PC-9 (cell line): ENCODE data around the gene CDK5R1. TPM values are rescaled to one million over a fixed set of nuclear protein-coding genes. Genes with fewer than 3 reads are reported as not detected.
A peak's percentile ranks its signal among the peaks of the same experiment; 100 is the strongest.

Source experiments
- BruUV-seq: library from RNA; stranded (reverse); fragments of 400-500 nt; replicated peaks from 2 replicates; lab custom pipeline; 2021; lab: Mats Ljungman, UMichigan
- CTCF ChIA-PET: fragments of 300-600 bp; sonication (Branson Sonifier 250); formaldehyde crosslinking; loops from one replicate; lab custom pipeline; 2022; ENCODE audit warnings: antibody characterized with exemption; lab: Charles Lee
- POLR2A ChIA-PET: fragments of 300-600 bp; sonication (Branson Sonifier 250); formaldehyde crosslinking; loops from one replicate; lab custom pipeline; 2022; ENCODE audit warnings: antibody characterized with exemption; ENCODE audit not compliant: unreplicated experiment; lab: Charles Lee
- DNase-seq, 2 experiments: peaks; one replicate each; pipeline versions ENCODE4 v3.0.0 to v3.0.0-alpha.2; 2015 to 2022; ENCODE audit warnings: mixed read lengths in 1 of 2
- H2AFZ ChIP-seq: fragments of 200-600 bp; sonication (generic); 2 replicates; pipeline ENCODE4 v1.8.1; 2017; ENCODE audit warnings: antibody characterized with exemption
- H3F3A ChIP-seq: fragments of 200-600 bp; sonication (generic); 2 replicates; pipeline ENCODE4 v1.8.1; 2017; ENCODE audit warnings: antibody characterized with exemption, mild to moderate bottlenecking, low read depth; ENCODE audit not compliant: insufficient read depth
- H3K27ac ChIP-seq: fragments of 200-600 bp; sonication (generic); 2 replicates; pipeline ENCODE4 v1.6.1; 2016; ENCODE audit warnings: mixed run types
- H3K27me3 ChIP-seq: fragments of 200-600 bp; sonication (generic); 2 replicates; pipeline ENCODE4 v1.6.1; 2016; ENCODE audit warnings: low read depth, mixed run types; ENCODE audit not compliant: insufficient read depth
- H3K36me3 ChIP-seq: fragments of 200-600 bp; sonication (generic); 2 replicates; pipeline ENCODE4 v1.6.1; 2016; ENCODE audit warnings: low read depth, mixed run types
- H3K4me1 ChIP-seq: fragments of 200-600 bp; sonication (generic); replicated peaks from 2 replicates; pipeline ENCODE4 v1.6.1; 2016; ENCODE audit warnings: mixed run types; ENCODE audit not compliant: insufficient read depth
- H3K4me2 ChIP-seq: fragments of 200-600 bp; sonication (generic); 2 replicates; pipeline ENCODE4 v1.6.1; 2017; ENCODE audit warnings: mixed run types
- H3K4me3 ChIP-seq: fragments of 200-600 bp; sonication (generic); 2 replicates; pipeline ENCODE4 v1.6.1; 2016; ENCODE audit warnings: mixed run types
- H3K79me2 ChIP-seq: fragments of 200-600 bp; sonication (generic); 2 replicates; pipeline ENCODE4 v1.6.1; 2017; ENCODE audit warnings: low read depth, mixed run types
- H3K9me2 ChIP-seq: fragments of 200-600 bp; sonication (generic); 2 replicates; pipeline ENCODE4 v1.8.1; 2017; ENCODE audit warnings: mild to moderate bottlenecking; ENCODE audit not compliant: insufficient read depth
- H3K9me3 ChIP-seq: fragments of 200-600 bp; sonication (generic); 2 replicates; pipeline ENCODE4 v1.8.1; 2016; ENCODE audit warnings: low read depth; ENCODE audit not compliant: insufficient read depth
- H4K20me1 ChIP-seq: fragments of 200-600 bp; sonication (generic); 2 replicates; pipeline ENCODE4 v1.8.1; 2017; ENCODE audit not compliant: insufficient read depth
- EZH2 ChIP-seq: fragments of 200-600 bp; sonication (generic); IDR thresholded peaks from 2 replicates; pipeline ENCODE4 v1.8.0; 2017; ENCODE audit warnings: antibody characterized with exemption, low read depth
- intact Hi-C: fragments of 100-400 bp; cut with micrococcal nuclease; formaldehyde crosslinking; loops from one replicate; pipeline ENCODE4 v1.10.0; 2022; ENCODE audit not compliant: unreplicated experiment
- total RNA-seq: library from RNA; stranded (reverse); gene quantifications from 2 replicates; pipeline ENCODE4 v1.2.3, GENCODE V29; 2021
- TF ChIP-seq, protein P1 (sequence below): fragments of 200-600 bp; sonication (generic); conservative IDR thresholded peaks from 2 replicates; pipeline ENCODE4 v1.6.1; 2017; ENCODE audit warnings: mixed run types, antibody characterized with exemption, mild to moderate bottlenecking, moderate library complexity

CDK5R1 gene
- total RNA-seq, 1 experiment from 2014 or later, result 2.1 TPM

DNA sequence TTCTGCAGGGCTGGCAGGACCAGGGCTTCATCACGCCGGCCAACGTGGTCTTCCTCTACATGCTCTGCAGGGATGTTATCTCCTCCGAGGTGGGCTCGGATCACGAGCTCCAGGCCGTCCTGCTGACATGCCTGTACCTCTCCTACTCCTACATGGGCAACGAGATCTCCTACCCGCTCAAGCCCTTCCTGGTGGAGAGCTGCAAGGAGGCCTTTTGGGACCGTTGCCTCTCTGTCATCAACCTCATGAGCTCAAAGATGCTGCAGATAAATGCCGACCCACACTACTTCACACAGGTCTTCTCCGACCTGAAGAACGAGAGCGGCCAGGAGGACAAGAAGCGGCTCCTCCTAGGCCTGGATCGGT, 1.4 kb downstream of the CDK5R1 start:
- Histone ChIP-seq H3K27me3 (no peaks in the 10 kb centered on the region), H3K4me3 (no peak overlapping the region; the same call in 1 of the 2 replicates), H3K4me2 (peak overlapping the region; percentile 98), H3K9me2 (no peaks in the 10 kb centered on the region), H3K4me1 (peaks cover 8% of the 10 kb centered on the region; the same call in 1 of the 2 replicates), H3K79me2 (no peaks in the 10 kb centered on the region), H3K36me3 (no peaks in the 10 kb centered on the region), H3K9me3 (no peaks in the 10 kb centered on the region), H3F3A (peaks cover 31% of the 10 kb centered on the region), H4K20me1 (no peaks in the 10 kb centered on the region), H2AFZ (no peak overlapping the region), H3K27ac (no peak overlapping the region)
- BruUV-seq, result no TSS peak
- POLR2A ChIA-PET, result no interaction called here
- no peak for TF ChIP-seq EZH2
- TF ChIP-seq, protein P1, sequence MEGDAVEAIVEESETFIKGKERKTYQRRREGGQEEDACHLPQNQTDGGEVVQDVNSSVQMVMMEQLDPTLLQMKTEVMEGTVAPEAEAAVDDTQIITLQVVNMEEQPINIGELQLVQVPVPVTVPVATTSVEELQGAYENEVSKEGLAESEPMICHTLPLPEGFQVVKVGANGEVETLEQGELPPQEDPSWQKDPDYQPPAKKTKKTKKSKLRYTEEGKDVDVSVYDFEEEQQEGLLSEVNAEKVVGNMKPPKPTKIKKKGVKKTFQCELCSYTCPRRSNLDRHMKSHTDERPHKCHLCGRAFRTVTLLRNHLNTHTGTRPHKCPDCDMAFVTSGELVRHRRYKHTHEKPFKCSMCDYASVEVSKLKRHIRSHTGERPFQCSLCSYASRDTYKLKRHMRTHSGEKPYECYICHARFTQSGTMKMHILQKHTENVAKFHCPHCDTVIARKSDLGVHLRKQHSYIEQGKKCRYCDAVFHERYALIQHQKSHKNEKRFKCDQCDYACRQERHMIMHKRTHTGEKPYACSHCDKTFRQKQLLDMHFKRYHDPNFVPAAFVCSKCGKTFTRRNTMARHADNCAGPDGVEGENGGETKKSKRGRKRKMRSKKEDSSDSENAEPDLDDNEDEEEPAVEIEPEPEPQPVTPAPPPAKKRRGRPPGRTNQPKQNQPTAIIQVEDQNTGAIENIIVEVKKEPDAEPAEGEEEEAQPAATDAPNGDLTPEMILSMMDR, result no peak
- CTCF ChIA-PET, result interaction anchor here (0.6 kb wide), 1 partner anchor 16 kb away, joined by 8 read pairs; no protein-coding TSS in a partner anchor
- DNase-seq, result no peak
- intact Hi-C loops, result no loop called here

DNA sequence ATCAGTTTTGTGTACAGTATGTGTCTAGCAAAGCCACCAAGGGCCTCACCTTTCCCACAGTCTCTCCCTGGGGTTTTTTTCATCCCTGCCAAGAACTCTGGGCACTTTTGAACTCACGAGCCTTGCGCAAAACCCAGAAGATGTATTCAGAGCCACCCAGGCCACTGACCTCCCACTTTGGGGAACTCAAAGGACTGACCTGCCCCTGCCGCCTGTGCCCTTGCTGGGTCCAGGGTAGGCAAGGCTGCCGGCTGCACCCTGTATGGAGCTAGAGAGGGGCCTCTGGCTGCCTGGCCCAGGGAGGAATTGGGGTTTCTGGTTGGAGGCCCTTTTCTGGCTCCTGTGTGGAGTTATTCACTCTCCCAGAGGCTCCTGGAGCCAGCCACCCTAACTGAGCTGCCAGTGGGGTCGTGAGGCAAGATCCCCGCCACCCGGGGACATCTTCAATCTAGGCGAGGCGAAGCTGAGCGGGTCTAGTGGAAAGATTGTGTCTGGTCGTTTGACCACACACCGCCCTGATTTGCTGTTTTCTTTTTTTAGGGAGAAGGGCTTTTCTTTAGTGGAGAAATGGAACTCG, 1.9 kb downstream of the CDK5R1 start:
- Histone ChIP-seq H3K9me3 (no peaks in the 10 kb centered on the region), H4K20me1 (no peaks in the 10 kb centered on the region), H3K27me3 (no peaks in the 10 kb centered on the region), H3F3A (peaks cover 26% of the 10 kb centered on the region), H3K27ac (no peak overlapping the region), H3K36me3 (no peaks in the 10 kb centered on the region), H3K4me2 (no peak overlapping the region), H3K4me1 (peaks cover 8% of the 10 kb centered on the region; the same call in 1 of the 2 replicates), H3K4me3 (no peak overlapping the region), H2AFZ (no peak overlapping the region), H3K9me2 (no peaks in the 10 kb centered on the region), H3K79me2 (no peaks in the 10 kb centered on the region)
- CTCF ChIA-PET, result interaction anchor here (0.6 kb wide), 1 partner anchor 15 kb away, joined by 8 read pairs; no protein-coding TSS in a partner anchor
- POLR2A ChIA-PET, result no interaction called here
- intact Hi-C loops, result no loop called here
- BruUV-seq, result no TSS peak
- DNase-seq, result no peak
- TF ChIP-seq EZH2, result no peak
- TF ChIP-seq, protein P1, result no peak

DNA sequence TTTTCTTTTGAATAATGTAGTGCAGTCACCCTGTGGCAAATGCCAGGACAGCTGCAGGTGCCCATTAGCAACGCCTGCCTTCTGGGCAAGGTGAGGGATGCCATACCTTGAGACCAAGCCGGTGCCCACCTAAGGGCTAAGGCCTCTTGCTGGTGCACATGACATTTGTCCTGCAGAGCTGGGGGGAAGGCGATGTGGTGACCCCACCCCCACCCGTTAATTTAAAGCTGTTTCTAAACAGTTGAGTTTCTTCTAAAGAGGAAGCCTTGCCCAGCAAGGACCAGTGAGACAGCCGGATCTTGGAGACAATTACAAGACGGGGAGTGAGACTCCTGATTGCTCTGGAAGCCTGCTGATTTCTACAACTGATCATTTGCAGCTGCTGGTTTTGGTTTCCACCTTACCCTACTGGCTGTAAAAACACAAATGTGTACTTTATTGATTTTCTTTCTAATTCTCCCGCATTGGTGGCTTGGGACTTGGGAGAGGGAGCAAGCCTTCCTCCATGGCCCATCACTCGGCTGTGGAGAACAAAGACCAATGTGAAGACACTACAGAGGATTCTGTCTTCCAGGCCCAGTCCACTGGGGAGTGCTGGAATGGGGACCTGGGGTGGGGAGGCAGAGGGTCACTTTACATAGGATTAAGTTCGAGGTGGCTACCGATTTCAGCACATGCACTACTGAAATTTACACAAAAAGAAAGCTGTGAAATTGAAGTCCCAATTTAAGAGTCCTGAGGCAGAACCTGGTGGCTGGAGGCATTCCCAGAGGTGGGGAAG, 2.7 kb downstream of the CDK5R1 start:
- Histone ChIP-seq H3K79me2 (no peaks in the 10 kb centered on the region), H3K27me3 (no peaks in the 10 kb centered on the region), H3K9me2 (no peaks in the 10 kb centered on the region), H2AFZ (no peak overlapping the region), H3K36me3 (no peaks in the 10 kb centered on the region), H3K4me1 (peaks cover 8% of the 10 kb centered on the region; the same call in 1 of the 2 replicates), H4K20me1 (no peaks in the 10 kb centered on the region), H3F3A (peaks cover 18% of the 10 kb centered on the region), H3K4me2 (no peak overlapping the region), H3K9me3 (no peaks in the 10 kb centered on the region), H3K27ac (no peak overlapping the region), H3K4me3 (no peak overlapping the region)
- no peak for DNase-seq
- no TSS peak for BruUV-seq
- intact Hi-C loops, result no loop called here
- CTCF ChIA-PET, result no interaction called here
- POLR2A ChIA-PET, result no interaction called here
- TF ChIP-seq, protein P1, result no peak
- no peak for TF ChIP-seq EZH2
